GM12872 (cell line): ENCODE results near the gene TM9SF3.
A peak's percentile ranks its signal among the peaks of the same experiment; 100 is the strongest.

Experiments used
- CTCF ChIP-seq: IDR thresholded peaks from 3 replicates; pipeline ENCODE4 v1.5.1; 2011; ENCODE audit warnings: low read depth, mild to moderate bottlenecking, low read length, moderate library complexity; ENCODE audit not compliant: insufficient read depth

The TM9SF3 gene

GRCh38 chr10:96586419-96587263 is at the start of gene TM9SF3:
Gene TM9SF3 (minus strand): TSS chr10:96587012. CDS start chr10:96586835, 177 bp downstream.
- TF ChIP-seq CTCF, result no peak

GRCh38 chr10:96636551-96636950 is 49.7 kb upstream of the TM9SF3 start:
- no peak for TF ChIP-seq CTCF

GRCh38 chr10:96632974-96633710 is 46.3 kb upstream of the TM9SF3 start:
- TF ChIP-seq CTCF, result no peak

GRCh38 chr10:96627292-96627691 is 40.5 kb upstream of the TM9SF3 start:
- TF ChIP-seq CTCF, result no peak

- TF ChIP-seq CTCF, result peak; percentile 35; the same call in 2 of the 3 replicates
These were observed 40.0 kb upstream of the TM9SF3 start for GRCh38 chr10:96626795-96627194.

GRCh38 chr10:96625173-96625572 is 38.4 kb upstream of the TM9SF3 start:
- no peak for TF ChIP-seq CTCF

- TF ChIP-seq CTCF, result no peak
These were observed 35.4 kb upstream of the TM9SF3 start for GRCh38 chr10:96622013-96622787.
